Sigmoid colon (tissue), 7 donors: ENCODE measurements around the gene NTNG2. TPM values are rescaled to one million over a fixed set of nuclear protein-coding genes. Genes with fewer than 3 reads are reported as not detected.
"Not testable (repeated sequence)": the region's sequence is repeated elsewhere in the genome, so short reads cannot be mapped to it uniquely, and the experiment has no call there.

Experiments used
- DNase-seq: peaks from one replicate; pipeline ENCODE4 v3.0.0-alpha.2; 2019
- H3K27ac ChIP-seq, 4 donors: fragments of 200-600 bp; sonication (generic); one replicate each; pipeline ENCODE4 v1.5.1; 2016 to 2019; ENCODE audit warnings: mild to moderate bottlenecking in 1 of 4
- H3K27me3 ChIP-seq, 3 donors: fragments of 200-600 bp; sonication (generic); one replicate each; pipeline ENCODE4 v1.5.1; 2019; ENCODE audit warnings: mild to moderate bottlenecking in 1 of 3
- H3K36me3 ChIP-seq, 4 donors: fragments of 200-600 bp; sonication (generic); one replicate each; pipeline ENCODE4 v1.5.1; 2016 to 2019
- H3K4me1 ChIP-seq, 4 donors: fragments of 200-600 bp; sonication (generic); one replicate each; pipeline ENCODE4 v1.5.1; 2017 to 2019
- H3K4me3 ChIP-seq, 4 donors: fragments of 200-600 bp; sonication (generic); one replicate each; pipeline ENCODE4 v1.5.1; 2017 to 2019; ENCODE audit warnings: mild to moderate bottlenecking in 2 of 4, moderate library complexity in 1 of 4
- H3K9me3 ChIP-seq, 4 donors: fragments of 200-600 bp in 3 of 4; sonication (generic) in 3 of 4; one replicate each; pipeline versions ENCODE4 v1.5.1 to v1.6.1; 2013 to 2019
- CTCF ChIP-seq, 4 experiments: fragments of 450-650 bp in 3 of 4; fragments of 200-600 bp in 1 of 4; IDR thresholded peaks; one replicate each; pipeline ENCODE4 v1.5.1; 2016 to 2019; ENCODE audit warnings: antibody characterized with exemption in 4 of 4, mild to moderate bottlenecking in 3 of 4, moderate library complexity in 2 of 4
- EP300 ChIP-seq, 4 donors: sonication (generic); formaldehyde crosslinking; IDR thresholded peaks; one replicate each; pipeline ENCODE4 v1.6.1; 2017; ENCODE audit warnings: antibody characterized with exemption in 4 of 4
- POLR2A ChIP-seq, 2 donors: fragments of 450-650 bp; IDR thresholded peaks; one replicate each; pipeline ENCODE4 v1.6.1; 2016; ENCODE audit warnings: antibody characterized with exemption in 2 of 2, mild to moderate bottlenecking in 2 of 2, moderate library complexity in 2 of 2
- POLR2AphosphoS5 ChIP-seq, 4 donors: sonication (generic); formaldehyde crosslinking; IDR thresholded peaks; one replicate each; pipeline ENCODE4 v1.6.1; 2017; ENCODE audit warnings: antibody characterized with exemption in 4 of 4
- WGBS, 2 donors: extraction: QIAGEN DNeasy Blood & Tissue Kit; methylation state at CpG; one replicate each; pipeline ENCODE4 v1.1.7; 2013; 5-methylcytosine and 5-hydroxymethylcytosine counted together
- intact Hi-C: fragments of 100-400 bp; cut with DNase I; formaldehyde crosslinking; loops from one replicate; pipeline ENCODE4 v1.15.1; 2023
- polyA plus RNA-seq, 3 donors: library from polyadenylated mRNA; stranded (reverse); fragments of 200-250 nt; gene quantifications; one replicate each; pipeline ENCODE4 v1.2.3, GENCODE V29; 2013
- total RNA-seq, 4 donors: library from RNA; depleted of rRNA; stranded (reverse); fragments of >200 nt; gene quantifications; one replicate each; pipeline ENCODE4 v1.1.0, GENCODE V29; 2016
- donor health status: healthy with polysubstance abuse.
- donor health status: Bipolar disorder and iron deficiency.
- donor health status: healthy.

The NTNG2 gene
- total and polyA plus RNA-seq, 7 donors: 0.28 to 12.0 (median 0.55) TPM; not detected in 1

GRCh38 chr9:132260846-132261245, 99.0 kb downstream of the NTNG2 start:
- Histone ChIP-seq H3K36me3 (peaks cover 10 to 40% (median 19%) of the 10 kb centered on the region in 4 donors), H3K27ac (no peak overlapping the region), H3K4me3 (no peak overlapping the region), H3K9me3 (no peaks in the 10 kb centered on the region), H3K4me1 (peaks cover 0 to 8% (median 7%) of the 10 kb centered on the region in 4 donors), H3K27me3 (no peaks in the 10 kb centered on the region)
- intact Hi-C loops: no loop called here
- TF ChIP-seq POLR2AphosphoS5 (IDR thresholded peaks at IDR 0.05): peak in 1 of 4 donors; percentile 4
- TF ChIP-seq POLR2A (IDR thresholded peaks at IDR 0.05): no peak
- WGBS, 2 donors: 61 to 87% methylated on average over 3 of the region's 3 CpGs
- DNase-seq: no peak

GRCh38 chr9:132266017-132266416, 104.2 kb downstream of the NTNG2 start:
- H3K27me3 ChIP-seq: no peaks in the 10 kb centered on the region
- TF ChIP-seq EP300 (IDR thresholded peaks at IDR 0.05) (no peak), POLR2A (IDR thresholded peaks at IDR 0.05) (no peak), CTCF (IDR thresholded peaks at IDR 0.05) (no peak), POLR2AphosphoS5 (IDR thresholded peaks at IDR 0.05) (no peak)
- no peak overlapping the region for H3K4me3 ChIP-seq
- H3K27ac ChIP-seq: no peak overlapping the region
- intact Hi-C loops: no loop called here
- WGBS, 2 donors: 87 to 88% methylated on average over 3 of the region's 3 CpGs
- H3K36me3 ChIP-seq: peaks cover 10 to 90% (median 38%) of the 10 kb centered on the region in 4 donors
- H3K9me3 ChIP-seq: no peaks in the 10 kb centered on the region
- H3K4me1 ChIP-seq: no peaks in the 10 kb centered on the region
- no peak for DNase-seq

- intact Hi-C loops: loop anchor here (2.0 kb wide), 1 partner anchor 505 kb away; no protein-coding TSS in a partner anchor
- H3K27ac ChIP-seq: no peak overlapping the region
- no peak for TF ChIP-seq POLR2AphosphoS5 (IDR thresholded peaks at IDR 0.05)
- TF ChIP-seq EP300 (IDR thresholded peaks at IDR 0.05): no peak
- no peak for TF ChIP-seq CTCF (IDR thresholded peaks at IDR 0.05)
- TF ChIP-seq POLR2A (IDR thresholded peaks at IDR 0.05): no peak
- H3K36me3 ChIP-seq: peaks cover 10 to 94% (median 42%) of the 10 kb centered on the region in 4 donors
- 94 to 97% methylated on average over 3 of the region's 3 CpGs for WGBS, 2 donors
- no peaks in the 10 kb centered on the region for H3K27me3 ChIP-seq
- H3K4me3 ChIP-seq: no peak overlapping the region
- no peaks in the 10 kb centered on the region for H3K4me1 ChIP-seq
- no peak for DNase-seq
- no peaks in the 10 kb centered on the region for H3K9me3 ChIP-seq
Measured at GRCh38 chr9:132267660-132268059, 105.8 kb downstream of the NTNG2 start.

DNA sequence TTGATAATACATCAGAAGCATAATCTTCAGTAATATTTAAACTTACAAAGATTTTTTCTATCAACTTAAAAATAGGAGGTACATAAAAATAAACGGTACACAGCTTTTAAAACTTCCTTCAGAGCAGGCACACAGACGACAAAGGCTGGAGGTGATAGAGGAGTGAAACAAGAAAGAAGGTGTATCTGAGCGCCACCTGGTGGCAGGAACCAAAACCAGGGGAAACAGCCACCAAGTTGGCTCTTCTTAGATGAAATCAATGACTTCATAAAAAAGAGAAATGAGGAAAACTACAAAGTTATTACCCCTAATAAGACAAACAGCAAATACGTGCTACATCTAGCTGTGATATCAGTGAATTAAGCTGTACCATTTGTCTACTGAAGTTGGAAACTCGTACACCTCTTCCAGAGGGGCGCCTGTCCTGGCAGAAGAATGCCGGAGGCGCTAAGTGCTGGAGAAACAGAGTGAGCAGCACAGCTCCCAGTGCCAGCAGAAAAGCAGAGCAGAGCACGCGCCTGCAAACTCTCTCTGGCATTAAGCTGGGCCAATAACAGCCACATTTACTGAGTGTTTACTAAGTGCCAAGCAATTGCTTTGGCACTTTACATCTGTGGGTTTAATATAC, 107.0 kb downstream of the NTNG2 start:
- intact Hi-C loops: loop anchor here (2.0 kb wide), 1 partner anchor 506 kb away; no protein-coding TSS in a partner anchor
- Histone ChIP-seq H3K4me3 (no peak overlapping the region), H3K4me1 (no peaks in the 10 kb centered on the region), H3K36me3 (peaks cover 6 to 94% (median 41%) of the 10 kb centered on the region in 4 donors), H3K27me3 (no peaks in the 10 kb centered on the region), H3K9me3 (no peaks in the 10 kb centered on the region), H3K27ac (no peak overlapping the region)
- TF ChIP-seq CTCF (IDR thresholded peaks at IDR 0.05) (peak; percentile 51 to 89 (median 73)), POLR2AphosphoS5 (IDR thresholded peaks at IDR 0.05) (no peak)
- DNase-seq: peak; percentile 78
- WGBS, 2 donors: 58 to 59% methylated on average over 10 of the region's 10 CpGs

GRCh38 chr9:132269704-132270516, 108.1 kb downstream of the NTNG2 start:
- 56 to 73% methylated on average over 13 to 14 of the region's 16 CpGs for WGBS, 2 donors
- H3K27me3 ChIP-seq, H3K27ac ChIP-seq, DNase-seq, H3K4me3 ChIP-seq, H3K4me1 ChIP-seq, H3K9me3 ChIP-seq: not testable (repeated sequence)
- H3K36me3 ChIP-seq: peaks cover 0 to 94% (median 39%) of the 10 kb centered on the region in 4 donors
- intact Hi-C loops: loop anchor here (2.0 kb wide), 1 partner anchor 507 kb away; no protein-coding TSS in a partner anchor
